Neural cell (in vitro differentiated cells): ENCODE data around the gene KCNJ6. TPM values are rescaled to one million over a fixed set of nuclear protein-coding genes. Genes with fewer than 3 reads are reported as not detected.

ENCODE experiments used
- H2AFZ ChIP-seq: fragments of 200-600, 300-800 bp; sonication (generic), shearing (Covaris generic); 2 replicates; pipeline ENCODE4 v1.6.0; 2014; ENCODE audit warnings: low read depth, mild to moderate bottlenecking, antibody characterized with exemption, low read length, moderate library complexity
- H3F3A ChIP-seq: fragments of 200-600 bp; shearing (Covaris generic); 2 replicates; pipeline ENCODE4 v1.6.1; 2016; ENCODE audit warnings: mild to moderate bottlenecking, moderate library complexity, mixed read lengths, antibody characterized with exemption, low read length; ENCODE audit not compliant: insufficient read depth, poor library complexity, severe bottlenecking
- H3K27ac ChIP-seq: fragments of 200-600, 300-800 bp; sonication (generic), shearing (Covaris generic); 2 replicates; pipeline ENCODE4 v1.5.1; 2014; ENCODE audit warnings: mild to moderate bottlenecking, low read length, moderate library complexity
- H3K27me3 ChIP-seq: fragments of 300-800, 200-600 bp; sonication (generic), shearing (Covaris generic); 2 replicates; pipeline ENCODE4 v1.6.0; 2014; ENCODE audit warnings: mild to moderate bottlenecking, low read depth, low read length, moderate library complexity; ENCODE audit not compliant: insufficient read depth
- H3K36me3 ChIP-seq: fragments of 300-800, 200-600 bp; sonication (generic), shearing (Covaris generic); 2 replicates; pipeline ENCODE4 v1.5.1; 2014; ENCODE audit warnings: mild to moderate bottlenecking, antibody characterized with exemption, low read length, moderate library complexity; ENCODE audit not compliant: insufficient read depth
- H3K4me2 ChIP-seq: fragments of 300-800, 200-600 bp; sonication (generic), shearing (Covaris generic); 2 replicates; pipeline ENCODE4 v1.6.0; 2014; ENCODE audit warnings: mild to moderate bottlenecking, low read length
- H3K4me3 ChIP-seq: fragments of 300-800, 200-600 bp; sonication (generic), shearing (Covaris generic); 2 replicates; pipeline ENCODE4 v1.5.1; 2014; ENCODE audit warnings: mild to moderate bottlenecking, low read length, moderate library complexity
- H3K79me2 ChIP-seq: fragments of 200-600 bp; shearing (Covaris generic); replicated peaks from 2 replicates; pipeline ENCODE4 v1.6.0; 2014; ENCODE audit warnings: mild to moderate bottlenecking, low read length, moderate library complexity; ENCODE audit not compliant: insufficient read depth
- H3K9ac ChIP-seq: fragments of 300-800, 200-600 bp; sonication (generic), shearing (Covaris generic); 2 replicates; pipeline ENCODE4 v1.6.1; 2016; ENCODE audit warnings: mild to moderate bottlenecking, low read length, mixed read lengths
- H3K9me2 ChIP-seq: fragments of 200-600 bp; shearing (Covaris generic); 2 replicates; pipeline ENCODE4 v1.6.1; 2016; ENCODE audit warnings: mild to moderate bottlenecking, low read length, mixed read lengths; ENCODE audit not compliant: insufficient read depth
- H3K9me3 ChIP-seq: fragments of 200-600, 300-800 bp; sonication (generic), shearing (Covaris generic); 2 replicates; pipeline ENCODE4 v1.6.1; 2016; ENCODE audit warnings: mild to moderate bottlenecking, mixed run types, low read length, moderate library complexity, mixed read lengths
- H4K20me1 ChIP-seq: fragments of 200-600 bp; shearing (Covaris generic); 2 replicates; pipeline ENCODE4 v1.6.1; 2016; ENCODE audit warnings: mild to moderate bottlenecking, mixed run types; ENCODE audit not compliant: insufficient read depth
- EP300 ChIP-seq: fragments of 450-650 bp; conservative IDR thresholded peaks from 2 replicates; pipeline ENCODE4 v1.6.1; 2014; ENCODE audit warnings: antibody characterized with exemption, mild to moderate bottlenecking, moderate library complexity; ENCODE audit not compliant: poor library complexity, severe bottlenecking
- EZH2 ChIP-seq: fragments of 200-600, 300-800 bp; shearing (Covaris generic), sonication (generic); IDR thresholded peaks from 2 replicates; pipeline ENCODE4 v1.6.1; 2014; ENCODE audit warnings: antibody characterized with exemption, low read length, borderline replicate concordance, mild to moderate bottlenecking; ENCODE audit not compliant: insufficient read depth, poor library complexity, severe bottlenecking
- MXI1 ChIP-seq: fragments of 450-650 bp; conservative IDR thresholded peaks from 2 replicates; pipeline ENCODE4 v1.6.1; 2014; ENCODE audit warnings: antibody characterized with exemption, mild to moderate bottlenecking; ENCODE audit not compliant: poor library complexity, severe bottlenecking
- POLR2AphosphoS5 ChIP-seq: IDR thresholded peaks from 2 replicates; pipeline ENCODE4 v1.6.1; 2012
- RAD21 ChIP-seq: fragments of 450-650 bp; conservative IDR thresholded peaks from 2 replicates; pipeline ENCODE4 v1.6.1; 2014; ENCODE audit warnings: antibody characterized with exemption, mild to moderate bottlenecking, moderate library complexity
- SMC3 ChIP-seq: fragments of 450-650 bp; conservative IDR thresholded peaks from 2 replicates; pipeline ENCODE4 v1.6.1; 2014; ENCODE audit warnings: antibody characterized with exemption, mild to moderate bottlenecking, moderate library complexity; ENCODE audit not compliant: poor library complexity
- TAF1 ChIP-seq: IDR thresholded peaks from 2 replicates; pipeline ENCODE4 v1.6.1; 2012; ENCODE audit warnings: low read depth
- polyA plus RNA-seq: library from polyadenylated mRNA; depleted of rRNA; stranded (reverse); fragments of >200 nt; gene quantifications from 2 replicates; pipeline ENCODE4 v1.2.3, GENCODE V29; 2014
- TF ChIP-seq, protein P1 (sequence below): IDR thresholded peaks from 2 replicates; pipeline ENCODE4 v1.6.1; 2012; ENCODE audit warnings: borderline replicate concordance
- TF ChIP-seq, protein P2 (sequence below): fragments of 450-650 bp; IDR thresholded peaks from 2 replicates; pipeline ENCODE4 v1.5.1; 2014; ENCODE audit warnings: antibody characterized with exemption, mild to moderate bottlenecking, moderate library complexity; ENCODE audit not compliant: poor library complexity, severe bottlenecking

The KCNJ6 gene
- polyA plus RNA-seq, 1 donor from 2014 or later, result 1.7 TPM

DNA sequence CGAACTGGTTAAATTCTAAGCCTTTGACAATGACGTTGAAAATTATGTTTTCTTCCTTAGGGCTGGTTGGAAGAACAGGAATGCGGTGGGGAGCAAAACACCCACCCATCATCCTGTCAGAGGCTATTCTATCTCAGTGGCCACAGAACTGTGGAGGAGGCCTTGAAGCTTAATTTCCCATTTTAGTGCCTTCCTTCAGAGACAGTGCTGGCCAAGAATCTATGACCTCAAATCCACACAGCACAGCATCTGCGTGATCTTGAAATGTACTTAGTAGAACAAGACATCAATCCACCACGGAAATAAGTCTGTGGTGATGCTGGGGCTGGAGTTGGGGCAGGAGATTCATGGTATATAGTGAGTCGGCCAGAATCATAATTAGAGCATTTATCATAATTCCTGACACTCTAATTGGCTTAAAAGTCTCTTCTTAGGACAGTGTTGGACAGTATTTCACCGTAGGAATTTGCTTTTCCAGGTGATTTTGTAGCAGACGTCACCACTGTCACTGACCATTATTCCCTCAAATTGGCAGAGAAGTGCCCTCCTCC, 113.1 kb downstream of the KCNJ6 start:
- H2AFZ ChIP-seq, result no peak overlapping the region
- TF ChIP-seq RAD21, result no peak
- TF ChIP-seq MXI1, result no peak
- TF ChIP-seq, protein P1, sequence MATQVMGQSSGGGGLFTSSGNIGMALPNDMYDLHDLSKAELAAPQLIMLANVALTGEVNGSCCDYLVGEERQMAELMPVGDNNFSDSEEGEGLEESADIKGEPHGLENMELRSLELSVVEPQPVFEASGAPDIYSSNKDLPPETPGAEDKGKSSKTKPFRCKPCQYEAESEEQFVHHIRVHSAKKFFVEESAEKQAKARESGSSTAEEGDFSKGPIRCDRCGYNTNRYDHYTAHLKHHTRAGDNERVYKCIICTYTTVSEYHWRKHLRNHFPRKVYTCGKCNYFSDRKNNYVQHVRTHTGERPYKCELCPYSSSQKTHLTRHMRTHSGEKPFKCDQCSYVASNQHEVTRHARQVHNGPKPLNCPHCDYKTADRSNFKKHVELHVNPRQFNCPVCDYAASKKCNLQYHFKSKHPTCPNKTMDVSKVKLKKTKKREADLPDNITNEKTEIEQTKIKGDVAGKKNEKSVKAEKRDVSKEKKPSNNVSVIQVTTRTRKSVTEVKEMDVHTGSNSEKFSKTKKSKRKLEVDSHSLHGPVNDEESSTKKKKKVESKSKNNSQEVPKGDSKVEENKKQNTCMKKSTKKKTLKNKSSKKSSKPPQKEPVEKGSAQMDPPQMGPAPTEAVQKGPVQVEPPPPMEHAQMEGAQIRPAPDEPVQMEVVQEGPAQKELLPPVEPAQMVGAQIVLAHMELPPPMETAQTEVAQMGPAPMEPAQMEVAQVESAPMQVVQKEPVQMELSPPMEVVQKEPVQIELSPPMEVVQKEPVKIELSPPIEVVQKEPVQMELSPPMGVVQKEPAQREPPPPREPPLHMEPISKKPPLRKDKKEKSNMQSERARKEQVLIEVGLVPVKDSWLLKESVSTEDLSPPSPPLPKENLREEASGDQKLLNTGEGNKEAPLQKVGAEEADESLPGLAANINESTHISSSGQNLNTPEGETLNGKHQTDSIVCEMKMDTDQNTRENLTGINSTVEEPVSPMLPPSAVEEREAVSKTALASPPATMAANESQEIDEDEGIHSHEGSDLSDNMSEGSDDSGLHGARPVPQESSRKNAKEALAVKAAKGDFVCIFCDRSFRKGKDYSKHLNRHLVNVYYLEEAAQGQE, result no peak
- TF ChIP-seq POLR2AphosphoS5, result no peak
- no peak for TF ChIP-seq EZH2
- TF ChIP-seq TAF1, result no peak
- no peak for TF ChIP-seq EP300
- TF ChIP-seq, protein P2, sequence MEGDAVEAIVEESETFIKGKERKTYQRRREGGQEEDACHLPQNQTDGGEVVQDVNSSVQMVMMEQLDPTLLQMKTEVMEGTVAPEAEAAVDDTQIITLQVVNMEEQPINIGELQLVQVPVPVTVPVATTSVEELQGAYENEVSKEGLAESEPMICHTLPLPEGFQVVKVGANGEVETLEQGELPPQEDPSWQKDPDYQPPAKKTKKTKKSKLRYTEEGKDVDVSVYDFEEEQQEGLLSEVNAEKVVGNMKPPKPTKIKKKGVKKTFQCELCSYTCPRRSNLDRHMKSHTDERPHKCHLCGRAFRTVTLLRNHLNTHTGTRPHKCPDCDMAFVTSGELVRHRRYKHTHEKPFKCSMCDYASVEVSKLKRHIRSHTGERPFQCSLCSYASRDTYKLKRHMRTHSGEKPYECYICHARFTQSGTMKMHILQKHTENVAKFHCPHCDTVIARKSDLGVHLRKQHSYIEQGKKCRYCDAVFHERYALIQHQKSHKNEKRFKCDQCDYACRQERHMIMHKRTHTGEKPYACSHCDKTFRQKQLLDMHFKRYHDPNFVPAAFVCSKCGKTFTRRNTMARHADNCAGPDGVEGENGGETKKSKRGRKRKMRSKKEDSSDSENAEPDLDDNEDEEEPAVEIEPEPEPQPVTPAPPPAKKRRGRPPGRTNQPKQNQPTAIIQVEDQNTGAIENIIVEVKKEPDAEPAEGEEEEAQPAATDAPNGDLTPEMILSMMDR, result no peak
- no peak for TF ChIP-seq SMC3
- no peaks in the 10 kb centered on the region for H3K36me3 ChIP-seq
- no peak overlapping the region for H3K4me3 ChIP-seq
- peaks cover 5% of the 10 kb centered on the region for H3K9me3 ChIP-seq
- no peaks in the 10 kb centered on the region for H3K27me3 ChIP-seq
- H3K27ac ChIP-seq, result no peak overlapping the region
- no peaks in the 10 kb centered on the region for H4K20me1 ChIP-seq
- no peaks in the 10 kb centered on the region for H3K9me2 ChIP-seq
- H3K4me2 ChIP-seq, result no peak overlapping the region
- no peaks in the 10 kb centered on the region for H3K79me2 ChIP-seq
- no peaks in the 10 kb centered on the region for H3F3A ChIP-seq
- H3K9ac ChIP-seq, result no peak overlapping the region

DNA sequence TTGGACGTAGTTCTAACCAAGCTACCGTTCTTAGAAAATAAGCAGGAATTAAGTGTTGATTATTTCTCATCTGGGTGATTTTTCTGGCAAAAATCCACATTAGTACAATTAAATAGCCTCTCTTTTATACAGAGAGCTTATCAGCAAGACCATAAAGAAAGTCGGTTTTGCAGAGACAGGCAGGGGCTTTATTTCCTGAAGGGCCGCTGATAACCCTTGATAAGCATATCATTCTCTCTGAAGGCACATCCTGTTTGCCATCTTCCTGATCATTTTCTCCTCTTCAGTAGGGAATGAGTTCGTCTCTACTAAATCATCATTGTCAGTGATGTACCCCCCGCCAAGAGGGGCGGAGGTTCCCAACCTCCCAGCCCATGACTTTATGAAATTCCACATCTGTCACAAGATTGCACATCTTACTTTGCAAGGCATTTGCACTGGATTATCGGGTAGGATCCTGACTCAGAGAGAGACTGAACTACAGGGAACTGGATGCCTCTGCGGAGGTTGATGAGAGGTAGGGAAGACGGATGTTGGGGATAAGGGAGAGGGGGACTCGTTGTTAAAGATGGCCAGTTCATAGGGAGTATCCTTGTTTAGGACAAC, 115.7 kb downstream of the KCNJ6 start:
- Histone ChIP-seq H3K9ac (no peak overlapping the region), H3K27me3 (no peaks in the 10 kb centered on the region), H3K4me3 (no peak overlapping the region), H3K4me2 (no peak overlapping the region), H4K20me1 (no peaks in the 10 kb centered on the region), H3K79me2 (no peaks in the 10 kb centered on the region), H3K27ac (no peak overlapping the region), H3K36me3 (no peaks in the 10 kb centered on the region), H3K9me2 (no peaks in the 10 kb centered on the region), H2AFZ (no peak overlapping the region), H3F3A (no peaks in the 10 kb centered on the region), H3K9me3 (peaks cover 5% of the 10 kb centered on the region)
- TF ChIP-seq EP300, result no peak
- TF ChIP-seq MXI1, result no peak
- no peak for TF ChIP-seq POLR2AphosphoS5
- no peak for TF ChIP-seq EZH2
- TF ChIP-seq RAD21, result no peak
- TF ChIP-seq SMC3, result no peak
- TF ChIP-seq, protein P1, result no peak
- no peak for TF ChIP-seq TAF1
- TF ChIP-seq, protein P2, result no peak
